WERI-Rb-1 (cell line): Measurements from ENCODE around the gene ZNF174.
A peak's percentile ranks its signal among the peaks of the same experiment; 100 is the strongest.

ENCODE experiments used
- DNase-seq: peaks from one replicate; pipeline ENCODE4 v3.0.0-alpha.2; 2020
- H3K27ac ChIP-seq: fragments of 250-450 bp; sonication (Bioruptor Pico); 2 replicates; pipeline ENCODE4 v1.5.1; 2020; ENCODE audit warnings: mild to moderate bottlenecking, moderate library complexity
- H3K27me3 ChIP-seq: fragments of 250-450 bp; sonication (Bioruptor Pico); 2 replicates; pipeline ENCODE4 v1.5.1; 2021; ENCODE audit warnings: mild to moderate bottlenecking, low read depth, moderate library complexity; ENCODE audit not compliant: insufficient read depth, severe bottlenecking
- H3K36me3 ChIP-seq: fragments of 250-450 bp; sonication (Bioruptor Pico); 2 replicates; pipeline ENCODE4 v1.5.1; 2020; ENCODE audit warnings: mild to moderate bottlenecking, moderate library complexity
- H3K4me3 ChIP-seq: 2 replicates; pipeline ENCODE4 v1.5.1; 2011; ENCODE audit warnings: low read depth, mild to moderate bottlenecking, control low read depth, low read length
- H3K9me3 ChIP-seq: fragments of 250-450 bp; sonication (Bioruptor Pico); 2 replicates; pipeline ENCODE4 v1.5.1; 2021; ENCODE audit warnings: mild to moderate bottlenecking, moderate library complexity; ENCODE audit not compliant: severe bottlenecking
- CTCF ChIP-seq: IDR thresholded peaks from 2 replicates; pipeline ENCODE4 v1.5.1; 2011; ENCODE audit warnings: low read depth, mild to moderate bottlenecking, control low read depth, inconsistent platforms, low read length

The ZNF174 gene

DNA sequence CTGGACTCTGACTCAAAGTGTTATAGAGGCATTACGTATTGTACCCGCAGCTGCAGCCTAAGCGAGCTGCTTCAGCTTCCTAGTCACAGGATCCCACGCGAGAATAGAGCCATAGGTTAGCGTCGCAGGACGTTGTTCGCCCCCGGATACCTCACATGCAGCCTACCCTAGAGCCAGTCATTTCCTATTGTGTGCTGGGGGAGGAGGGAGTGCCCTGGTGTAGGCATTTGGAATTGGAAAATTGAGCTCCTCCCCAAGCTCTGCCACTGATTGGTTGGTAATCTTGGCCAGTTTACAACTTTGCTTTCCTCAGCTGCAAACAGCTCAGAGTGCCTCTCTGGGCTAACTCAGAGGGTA is 43.0 kb downstream of the ZNF174 start:
- TF ChIP-seq CTCF: no peak
- peaks cover 13% of the 10 kb centered on the region; the same call in 1 of the 2 replicates for H3K36me3 ChIP-seq
- no peaks in the 10 kb centered on the region for H3K27me3 ChIP-seq
- peaks cover 3% of the 10 kb centered on the region for H3K9me3 ChIP-seq
- peak overlapping the region; percentile 79 for H3K27ac ChIP-seq
- DNase-seq: peak; percentile 17
- peak overlapping the region; percentile 53 for H3K4me3 ChIP-seq

GRCh38 chr16:3454093-3454492 is 53.1 kb downstream of the ZNF174 start:
- Histone ChIP-seq H3K4me3 (no peak overlapping the region), H3K9me3 (no peaks in the 10 kb centered on the region), H3K27me3 (no peaks in the 10 kb centered on the region), H3K36me3 (peaks cover 11% of the 10 kb centered on the region), H3K27ac (no peak overlapping the region)
- TF ChIP-seq CTCF: no peak
- no peak for DNase-seq

GRCh38 chr16:3454631-3455147 is 53.7 kb downstream of the ZNF174 start:
- Histone ChIP-seq H3K27ac (no peak overlapping the region), H3K4me3 (no peak overlapping the region), H3K36me3 (peaks cover 11% of the 10 kb centered on the region), H3K27me3 (no peaks in the 10 kb centered on the region), H3K9me3 (no peaks in the 10 kb centered on the region)
- no peak for TF ChIP-seq CTCF
- no peak for DNase-seq

DNA sequence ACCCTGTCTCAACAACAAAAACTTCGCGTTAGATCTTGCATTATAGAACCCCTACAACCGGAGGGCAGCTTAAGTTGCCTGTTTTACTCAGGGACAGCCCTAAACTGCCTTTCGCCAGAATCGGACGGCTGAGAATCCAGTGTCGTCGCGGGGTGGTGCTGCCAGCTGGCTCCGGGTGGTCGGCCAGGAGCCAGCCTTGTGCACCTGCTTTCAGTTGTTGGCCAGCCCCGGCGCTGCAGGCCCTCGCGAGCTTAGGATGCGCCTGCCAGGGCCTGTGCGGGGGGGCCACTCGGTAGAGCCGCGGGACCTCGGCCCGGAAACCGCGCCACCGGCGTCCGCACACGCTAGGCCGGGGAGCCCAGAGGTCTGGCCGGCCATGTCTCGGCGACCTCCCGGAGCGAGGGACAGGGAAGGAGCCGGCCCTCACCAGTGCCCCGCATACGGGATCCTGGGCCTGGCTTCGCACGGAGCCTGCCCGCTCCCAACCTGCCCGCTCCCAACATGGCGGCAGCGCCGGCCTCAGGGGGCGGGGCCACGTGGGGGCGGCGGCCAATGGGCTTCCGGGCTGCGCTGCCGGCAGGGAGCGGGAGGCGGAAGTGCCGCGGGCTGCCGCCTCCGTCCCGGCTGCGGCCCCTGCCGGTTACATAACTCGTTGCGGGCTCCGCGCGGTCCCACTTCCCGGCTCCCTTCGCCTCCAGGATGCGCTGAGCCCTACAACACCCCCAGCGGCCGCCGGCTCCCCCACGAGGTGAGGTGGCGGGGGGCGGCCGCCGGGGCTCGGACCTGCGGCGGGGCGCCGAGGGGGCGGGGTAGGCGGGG is 56.6 kb downstream of the ZNF174 start:
- peak overlapping the region; percentile 97 for H3K27ac ChIP-seq
- H3K9me3 ChIP-seq: no peaks in the 10 kb centered on the region
- no peaks in the 10 kb centered on the region for H3K27me3 ChIP-seq
- peak overlapping the region; percentile 88 for H3K4me3 ChIP-seq
- H3K36me3 ChIP-seq: peaks cover 8% of the 10 kb centered on the region
- peak; percentile 89 for DNase-seq
- peak; percentile 62 for TF ChIP-seq CTCF

DNA sequence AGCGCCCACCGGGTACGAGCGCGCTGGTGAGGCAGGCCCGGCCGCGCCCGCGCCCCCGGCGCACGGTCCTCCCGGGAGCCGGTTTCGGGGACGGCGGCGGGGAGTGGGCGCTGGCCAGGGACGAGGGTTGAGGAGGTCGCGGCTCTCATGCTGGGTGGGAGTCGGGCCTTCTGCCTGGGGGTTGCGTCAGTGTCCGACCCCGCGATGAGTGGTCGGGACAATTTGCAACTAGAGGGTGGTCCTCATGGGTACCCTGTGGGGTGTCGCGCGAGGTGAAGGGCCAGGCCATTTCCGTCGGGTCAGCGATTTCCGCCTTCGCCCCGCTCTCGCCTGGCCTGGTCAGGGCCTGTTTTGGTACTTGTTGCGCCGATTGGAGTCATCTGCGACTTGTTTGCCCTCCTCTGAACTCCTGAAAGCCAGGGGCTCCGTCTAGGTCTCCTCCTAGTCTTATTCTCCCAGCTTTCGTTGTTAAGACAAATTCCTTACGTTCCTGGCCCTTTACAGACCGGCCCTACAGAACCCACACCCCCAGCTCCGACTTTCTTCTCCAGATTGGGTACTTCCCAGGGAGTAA is 57.4 kb downstream of the ZNF174 start:
- no peak for DNase-seq

More for the DNA sequence above, 57.4 kb downstream of the ZNF174 start:
- peak overlapping the region; percentile 88 for H3K4me3 ChIP-seq
- H3K27me3 ChIP-seq: no peaks in the 10 kb centered on the region
- TF ChIP-seq CTCF: no peak
- H3K36me3 ChIP-seq: peaks cover 8% of the 10 kb centered on the region
- no peaks in the 10 kb centered on the region for H3K9me3 ChIP-seq
- H3K27ac ChIP-seq: peak overlapping the region; percentile 97
